ENCODE results near the gene GLRB. TPM values are rescaled to one million over a fixed set of nuclear protein-coding genes. Genes with fewer than 3 reads are reported as not detected.

GLRB gene
- total RNA-seq, 1 experiment from 2014 or later, result 0.10 TPM

DNA sequence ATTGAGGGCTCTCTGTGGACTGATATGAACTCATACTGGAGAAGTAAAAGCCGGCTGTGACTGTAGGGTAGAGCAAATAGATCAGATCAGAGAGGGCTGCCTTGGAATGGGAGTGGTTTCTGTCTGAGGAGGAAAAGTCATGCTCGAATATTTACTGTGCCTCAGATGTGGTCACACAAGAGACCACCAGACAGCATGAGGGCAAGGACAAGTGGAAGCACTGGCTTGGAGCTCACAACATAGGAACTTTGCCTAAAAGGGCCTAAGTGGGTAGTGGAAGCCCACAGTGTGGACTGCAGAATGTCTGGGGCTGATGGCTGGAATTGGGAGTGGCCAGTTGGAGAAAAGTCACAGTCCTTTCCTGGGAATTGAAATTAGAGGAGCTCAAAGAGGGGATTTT, 19.8 kb downstream of the GLRB start:
- Histone ChIP-seq H3K36me3 (replicated peaks; ENCODE audit: control insufficient read depth, insufficient read depth, low read length) (no peaks in the 10 kb centered on the region), H3K27me3 (ENCODE audit: control insufficient read depth, insufficient read depth, low read length) (no peaks in the 10 kb centered on the region), H3K4me3 (ENCODE audit: insufficient read depth, low read depth, low read length) (no peak overlapping the region)
- no peak for DNase-seq

- Histone ChIP-seq H3K4me3 (ENCODE audit: insufficient read depth, low read depth, low read length) (no peak overlapping the region), H3K36me3 (replicated peaks; ENCODE audit: control insufficient read depth, insufficient read depth, low read length) (no peaks in the 10 kb centered on the region), H3K27me3 (ENCODE audit: control insufficient read depth, insufficient read depth, low read length) (no peaks in the 10 kb centered on the region)
- no peak for DNase-seq
These were observed 20.5 kb downstream of the GLRB start for GRCh38 chr4:157096439-157096838.

DNA sequence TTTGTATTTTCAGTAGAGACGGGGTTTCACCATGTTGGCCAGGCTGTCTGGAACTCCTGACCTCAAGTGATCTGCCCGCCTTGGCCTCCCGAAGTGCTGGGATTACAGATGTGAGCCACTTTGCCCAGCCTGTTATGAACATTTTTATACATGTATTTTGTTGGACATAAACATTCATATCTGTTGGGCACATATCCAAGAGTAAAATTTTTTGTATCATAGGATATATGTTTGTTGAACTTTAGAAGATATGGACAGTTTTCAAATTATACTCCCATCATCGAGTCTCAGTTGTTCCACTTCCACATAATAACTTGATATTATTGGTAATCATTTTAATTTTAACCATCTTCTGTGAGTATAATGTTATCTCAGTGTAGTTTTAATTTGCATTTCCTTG, 23.6 kb downstream of the GLRB start:
- H3K27me3 ChIP-seq (ENCODE audit: control insufficient read depth, insufficient read depth, low read length), result no peaks in the 10 kb centered on the region
- H3K36me3 ChIP-seq (replicated peaks; ENCODE audit: control insufficient read depth, insufficient read depth, low read length), result no peaks in the 10 kb centered on the region
- H3K4me3 ChIP-seq (ENCODE audit: insufficient read depth, low read depth, low read length), result no peak overlapping the region
- no peak for DNase-seq

DNA sequence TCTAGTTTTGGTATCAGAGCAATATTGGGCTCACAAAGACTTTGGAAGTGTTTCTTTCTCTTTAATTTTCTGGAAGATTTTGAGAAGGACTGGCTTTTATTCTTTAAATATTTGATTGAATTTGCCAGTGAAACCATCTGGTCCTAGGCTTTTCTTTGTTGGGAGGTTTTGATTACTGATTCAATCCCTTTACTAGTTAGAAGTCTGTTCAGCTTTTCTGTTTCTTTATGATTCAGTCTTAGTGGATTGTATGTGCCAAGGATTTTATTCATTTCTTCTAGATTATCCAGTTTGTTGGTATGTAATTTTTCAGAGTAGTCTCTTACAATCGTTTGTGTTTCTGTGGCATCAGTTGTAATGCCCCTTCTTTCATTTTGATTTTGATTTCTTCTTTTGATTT, 28.6 kb downstream of the GLRB start:
- Histone ChIP-seq H3K4me3 (ENCODE audit: insufficient read depth, low read depth, low read length) (no peak overlapping the region), H3K36me3 (replicated peaks; ENCODE audit: control insufficient read depth, insufficient read depth, low read length) (no peaks in the 10 kb centered on the region), H3K27me3 (ENCODE audit: control insufficient read depth, insufficient read depth, low read length) (no peaks in the 10 kb centered on the region)
- DNase-seq, result no peak

- H3K36me3 ChIP-seq (replicated peaks; ENCODE audit: control insufficient read depth, insufficient read depth, low read length), result no peaks in the 10 kb centered on the region
- H3K27me3 ChIP-seq (ENCODE audit: control insufficient read depth, insufficient read depth, low read length), result no peaks in the 10 kb centered on the region
- no peak overlapping the region for H3K4me3 ChIP-seq (ENCODE audit: insufficient read depth, low read depth, low read length)
- no peak for DNase-seq
These were observed 38.7 kb downstream of the GLRB start for GRCh38 chr4:157114671-157115070.

- Histone ChIP-seq H3K27me3 (ENCODE audit: control insufficient read depth, insufficient read depth, low read length) (no peaks in the 10 kb centered on the region), H3K4me3 (ENCODE audit: insufficient read depth, low read depth, low read length) (no peak overlapping the region), H3K36me3 (replicated peaks; ENCODE audit: control insufficient read depth, insufficient read depth, low read length) (no peaks in the 10 kb centered on the region)
- no peak for DNase-seq
These were observed 39.8 kb downstream of the GLRB start for GRCh38 chr4:157115613-157116335.

DNA sequence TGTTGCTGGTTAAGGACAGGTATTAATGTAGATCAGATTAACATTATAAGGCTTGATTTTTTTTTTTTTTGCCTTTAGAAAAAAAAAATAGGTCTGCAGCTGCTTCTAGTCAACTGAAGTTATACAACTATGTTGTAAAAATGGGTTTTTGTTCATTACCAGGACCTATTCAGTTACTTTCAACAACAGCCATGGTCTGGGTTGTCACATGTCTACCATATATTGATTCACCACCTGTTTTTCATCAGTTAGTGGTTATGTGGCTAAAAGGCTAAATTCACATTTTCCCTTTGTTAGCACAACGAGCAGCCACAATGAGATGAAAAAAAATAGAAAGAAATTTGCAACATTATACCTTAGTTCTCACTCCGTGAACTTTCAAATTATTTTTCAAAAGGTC, 45.5 kb downstream of the GLRB start:
- no peaks in the 10 kb centered on the region for H3K36me3 ChIP-seq (replicated peaks; ENCODE audit: control insufficient read depth, insufficient read depth, low read length)
- no peaks in the 10 kb centered on the region for H3K27me3 ChIP-seq (ENCODE audit: control insufficient read depth, insufficient read depth, low read length)
- H3K4me3 ChIP-seq (ENCODE audit: insufficient read depth, low read depth, low read length), result no peak overlapping the region
- no peak for DNase-seq

GRCh38 chr4:157127571-157127970, 51.6 kb downstream of the GLRB start:
- Histone ChIP-seq H3K36me3 (replicated peaks; ENCODE audit: control insufficient read depth, insufficient read depth, low read length) (no peaks in the 10 kb centered on the region), H3K4me3 (ENCODE audit: insufficient read depth, low read depth, low read length) (no peak overlapping the region), H3K27me3 (ENCODE audit: control insufficient read depth, insufficient read depth, low read length) (no peaks in the 10 kb centered on the region)
- DNase-seq, result no peak

GRCh38 chr4:157128395-157128794, 52.4 kb downstream of the GLRB start:
- H3K27me3 ChIP-seq (ENCODE audit: control insufficient read depth, insufficient read depth, low read length), result no peaks in the 10 kb centered on the region
- DNase-seq, result no peak
- H3K4me3 ChIP-seq (ENCODE audit: insufficient read depth, low read depth, low read length), result no peak overlapping the region
- no peaks in the 10 kb centered on the region for H3K36me3 ChIP-seq (replicated peaks; ENCODE audit: control insufficient read depth, insufficient read depth, low read length)

GRCh38 chr4:157141976-157142375, 66.0 kb downstream of the GLRB start:
- no peak for DNase-seq
- Histone ChIP-seq H3K27me3 (ENCODE audit: control insufficient read depth, insufficient read depth, low read length) (no peaks in the 10 kb centered on the region), H3K4me3 (ENCODE audit: insufficient read depth, low read depth, low read length) (no peak overlapping the region), H3K36me3 (replicated peaks; ENCODE audit: control insufficient read depth, insufficient read depth, low read length) (no peaks in the 10 kb centered on the region)

DNA sequence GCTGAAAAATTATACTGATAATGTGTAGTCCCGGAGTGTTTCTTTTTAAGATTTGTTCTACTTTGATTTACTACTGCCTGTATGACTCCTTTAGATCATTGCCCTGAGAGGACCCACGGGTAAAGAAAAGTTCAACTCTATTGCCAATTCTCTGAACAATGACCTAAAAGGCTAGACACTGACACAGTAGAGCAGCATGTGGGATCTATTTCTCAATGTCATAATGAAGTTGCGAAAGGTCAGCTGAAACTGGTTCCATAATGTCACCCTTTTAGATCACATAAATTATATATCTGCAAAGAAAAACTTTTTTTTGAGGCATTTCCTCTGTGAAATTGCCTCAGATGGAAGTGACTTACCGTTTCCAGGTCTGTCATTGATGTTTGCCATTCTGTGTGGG, 67.4 kb downstream of the GLRB start:
- H3K36me3 ChIP-seq (replicated peaks; ENCODE audit: control insufficient read depth, insufficient read depth, low read length), result no peaks in the 10 kb centered on the region
- DNase-seq, result no peak
- no peak overlapping the region for H3K4me3 ChIP-seq (ENCODE audit: insufficient read depth, low read depth, low read length)
- H3K27me3 ChIP-seq (ENCODE audit: control insufficient read depth, insufficient read depth, low read length), result no peaks in the 10 kb centered on the region

DNA sequence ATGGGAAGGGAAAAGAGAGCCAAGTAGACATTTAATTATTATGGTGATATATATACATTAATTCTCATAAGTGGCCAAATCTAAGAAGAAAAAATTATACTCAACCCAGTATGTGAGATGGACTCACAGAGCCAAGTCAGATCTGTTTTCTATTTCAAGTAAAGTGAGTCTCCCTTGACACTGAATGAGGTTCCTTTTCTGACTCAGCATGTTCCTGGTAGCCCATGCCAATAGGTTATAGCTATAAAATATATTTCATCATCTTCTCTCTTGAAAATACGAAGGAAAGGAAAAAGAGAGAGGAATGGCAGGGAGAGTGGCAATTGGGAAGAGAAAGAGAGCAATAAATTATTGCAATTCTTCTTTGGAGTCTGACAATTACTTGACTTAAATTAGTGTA, 75.8 kb downstream of the GLRB start:
- Histone ChIP-seq H3K27me3 (ENCODE audit: control insufficient read depth, insufficient read depth, low read length) (no peaks in the 10 kb centered on the region), H3K4me3 (ENCODE audit: insufficient read depth, low read depth, low read length) (no peak overlapping the region), H3K36me3 (replicated peaks; ENCODE audit: control insufficient read depth, insufficient read depth, low read length) (no peaks in the 10 kb centered on the region)
- no peak for DNase-seq

DNA sequence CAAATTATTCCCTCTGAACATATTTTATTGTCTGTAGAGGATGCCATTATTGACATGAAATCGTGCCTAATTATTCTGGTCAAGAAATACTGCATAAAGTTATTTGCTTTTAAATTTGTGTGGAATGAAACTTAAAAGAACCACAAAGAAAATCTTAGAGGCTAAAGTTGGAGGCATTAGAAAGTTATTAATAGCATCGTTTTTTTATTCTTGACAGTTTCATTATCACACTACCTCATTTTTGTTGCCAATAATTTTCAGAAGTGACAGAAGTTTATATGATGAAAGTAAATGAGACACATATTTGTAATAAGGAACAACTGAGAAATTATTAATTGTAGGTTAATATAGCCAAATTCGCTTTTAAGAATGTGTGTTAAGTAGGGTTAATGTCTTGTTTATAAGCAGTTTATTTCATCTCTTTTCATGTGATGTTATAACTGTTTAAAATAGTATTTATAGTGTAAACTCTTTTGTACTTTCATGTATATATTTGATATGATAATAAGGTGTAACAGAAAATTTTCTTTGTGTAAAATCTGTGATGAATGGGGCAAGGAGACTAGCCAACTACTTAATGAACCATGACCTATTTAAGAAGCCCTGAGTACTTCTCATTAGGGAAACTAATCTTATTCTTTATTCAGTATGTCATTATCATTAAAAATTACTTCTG, 90.1 kb downstream of the GLRB start:
- Histone ChIP-seq H3K4me3 (ENCODE audit: insufficient read depth, low read depth, low read length) (no peak overlapping the region), H3K27me3 (ENCODE audit: control insufficient read depth, insufficient read depth, low read length) (no peaks in the 10 kb centered on the region), H3K36me3 (replicated peaks; ENCODE audit: control insufficient read depth, insufficient read depth, low read length) (no peaks in the 10 kb centered on the region)
- no peak for DNase-seq

GRCh38 chr4:157170321-157170720, 94.4 kb downstream of the GLRB start:
- Histone ChIP-seq H3K36me3 (replicated peaks; ENCODE audit: control insufficient read depth, insufficient read depth, low read length) (no peaks in the 10 kb centered on the region), H3K4me3 (ENCODE audit: insufficient read depth, low read depth, low read length) (no peak overlapping the region), H3K27me3 (ENCODE audit: control insufficient read depth, insufficient read depth, low read length) (no peaks in the 10 kb centered on the region)
- no peak for DNase-seq

DNA sequence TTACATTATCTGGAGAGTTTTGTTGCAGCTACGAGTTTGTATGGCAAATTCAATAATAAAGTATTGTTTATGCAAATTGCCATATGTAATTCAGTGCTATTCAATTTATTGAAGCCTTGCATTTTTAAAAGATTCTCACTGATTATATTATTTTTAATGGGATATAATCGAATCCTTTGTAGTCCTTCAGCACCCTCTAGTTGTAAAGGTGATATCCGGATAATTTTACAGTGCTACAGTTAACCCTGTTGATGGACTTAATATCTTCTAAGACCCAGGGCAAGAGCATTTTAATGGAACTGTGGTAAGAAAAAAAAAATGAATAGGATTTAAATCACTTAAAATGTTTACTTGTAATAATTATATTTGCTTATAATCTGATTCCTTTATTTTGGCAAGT, 96.1 kb downstream of the GLRB start:
- Histone ChIP-seq H3K4me3 (ENCODE audit: insufficient read depth, low read depth, low read length) (no peak overlapping the region), H3K36me3 (replicated peaks; ENCODE audit: control insufficient read depth, insufficient read depth, low read length) (no peaks in the 10 kb centered on the region), H3K27me3 (ENCODE audit: control insufficient read depth, insufficient read depth, low read length) (no peaks in the 10 kb centered on the region)
- no peak for DNase-seq

Measured in H7 (cell line).